Karpas-422 (cell line): ENCODE results near the gene SENP5. TPM values are rescaled to one million over a fixed set of nuclear protein-coding genes. Genes with fewer than 3 reads are reported as not detected.
"Not testable (repeated sequence)": the region's sequence is repeated elsewhere in the genome, so short reads cannot be mapped to it uniquely, and the experiment has no call there.

Experiments used
- DNase-seq: peaks from one replicate; pipeline ENCODE4 v3.0.0-alpha.2; 2015
- H2AFZ ChIP-seq: fragments of 200-600 bp; sonication (generic); 2 replicates; pipeline ENCODE4 v1.6.1; 2014; ENCODE audit warnings: antibody characterized with exemption, low read length, mixed read lengths
- H3K27ac ChIP-seq: fragments of 200-600 bp; sonication (generic); 2 replicates; pipeline ENCODE4 v1.5.1; 2014; ENCODE audit warnings: mild to moderate bottlenecking, low read length, moderate library complexity
- H3K27me3 ChIP-seq: fragments of 200-600 bp; sonication (generic); 2 replicates; pipeline ENCODE4 v1.6.1; 2014; ENCODE audit warnings: low read length, mixed read lengths
- H3K36me3 ChIP-seq: fragments of 200-600 bp; sonication (generic); 2 replicates; pipeline ENCODE4 v1.6.1; 2014; ENCODE audit warnings: low read length, mixed read lengths; ENCODE audit not compliant: insufficient read depth
- H3K4me1 ChIP-seq: fragments of 200-600 bp; sonication (generic); 2 replicates; pipeline ENCODE4 v1.6.1; 2014; ENCODE audit warnings: mild to moderate bottlenecking, low read length, mixed read lengths
- H3K4me2 ChIP-seq: fragments of 200-600 bp; sonication (generic); 2 replicates; pipeline ENCODE4 v1.6.1; 2014; ENCODE audit warnings: low read length, low read depth, mild to moderate bottlenecking; ENCODE audit not compliant: poor library complexity, severe bottlenecking
- H3K4me3 ChIP-seq: fragments of 200-600 bp; sonication (generic); 2 replicates; pipeline ENCODE4 v1.5.1; 2014; ENCODE audit warnings: mild to moderate bottlenecking, antibody characterized with exemption, low read length, mixed read lengths
- H3K79me2 ChIP-seq: fragments of 200-600 bp; sonication (generic); 2 replicates; pipeline ENCODE4 v1.6.1; 2014; ENCODE audit warnings: mild to moderate bottlenecking, low read length, mixed read lengths
- H3K9ac ChIP-seq: fragments of 200-600 bp; sonication (generic); 2 replicates; pipeline ENCODE4 v1.6.0; 2014; ENCODE audit warnings: low read length
- H3K9me2 ChIP-seq: fragments of 200-600 bp; sonication (generic), shearing (Covaris generic); replicated peaks from 2 replicates; pipeline ENCODE4 v1.6.0; 2014; ENCODE audit warnings: mild to moderate bottlenecking, low read length, moderate library complexity; ENCODE audit not compliant: insufficient read depth
- H3K9me3 ChIP-seq: fragments of 300-700, 200-600 bp; sonication (generic); 2 replicates; pipeline ENCODE4 v1.6.1; 2014; ENCODE audit warnings: low read length, mixed read lengths
- H4K20me1 ChIP-seq: fragments of 200-600 bp; sonication (generic); 2 replicates; pipeline ENCODE4 v1.6.1; 2014; ENCODE audit warnings: mild to moderate bottlenecking, antibody characterized with exemption, low read length, low read depth; ENCODE audit not compliant: insufficient read depth
- total RNA-seq: library from RNA; depleted of rRNA; stranded (reverse); fragments of >200 nt; shearing (Covaris generic); gene quantifications from 2 replicates; pipeline ENCODE4 v1.2.3, GENCODE V29; 2014; ENCODE audit warnings: low replicate concordance

Gene SENP5
- total RNA-seq, 1 experiment from 2014 or later = 73.3 TPM

- no peaks in the 10 kb centered on the region for H3K9me3 ChIP-seq
- peaks cover 55% of the 10 kb centered on the region for H3K36me3 ChIP-seq
- H3K79me2 ChIP-seq = peaks cover 66% of the 10 kb centered on the region
- no peaks in the 10 kb centered on the region for H3K9me2 ChIP-seq
- H4K20me1 ChIP-seq = peaks cover 5% of the 10 kb centered on the region
- no peak overlapping the region for H2AFZ ChIP-seq
- no peak for DNase-seq
- H3K4me2 ChIP-seq = no peak overlapping the region
- H3K9ac ChIP-seq = no peak overlapping the region
- no peak overlapping the region for H3K27ac ChIP-seq
- H3K4me1 ChIP-seq = peaks cover 26% of the 10 kb centered on the region
- no peaks in the 10 kb centered on the region for H3K27me3 ChIP-seq
- H3K4me3 ChIP-seq = no peak overlapping the region
Measured at GRCh38 chr3:196938124-196938523, 70.4 kb downstream of the SENP5 start.

- Histone ChIP-seq H2AFZ (no peak overlapping the region), H3K79me2 (peaks cover 70% of the 10 kb centered on the region), H3K9me3 (no peaks in the 10 kb centered on the region), H4K20me1 (peaks cover 9% of the 10 kb centered on the region), H3K4me1 (peaks cover 29% of the 10 kb centered on the region), H3K4me3 (no peak overlapping the region), H3K27me3 (no peaks in the 10 kb centered on the region), H3K4me2 (no peak overlapping the region), H3K9me2 (no peaks in the 10 kb centered on the region), H3K27ac (no peak overlapping the region), H3K9ac (no peak overlapping the region), H3K36me3 (peaks cover 55% of the 10 kb centered on the region)
- DNase-seq = no peak
Measured at GRCh38 chr3:196938576-196938975, 70.9 kb downstream of the SENP5 start.

GRCh38 chr3:196941729-196942225, 74.1 kb downstream of the SENP5 start:
- H2AFZ ChIP-seq = peak overlapping the region; percentile 57; the same call in 1 of the 2 replicates
- H3K79me2 ChIP-seq = peaks cover 67% of the 10 kb centered on the region
- peak overlapping the region; percentile 84 for H3K4me2 ChIP-seq
- peaks cover 25% of the 10 kb centered on the region for H3K36me3 ChIP-seq
- H3K27me3 ChIP-seq = no peaks in the 10 kb centered on the region
- peak overlapping the region; percentile 91 for H3K9ac ChIP-seq
- peaks cover 33% of the 10 kb centered on the region for H3K4me1 ChIP-seq
- no peaks in the 10 kb centered on the region for H3K9me2 ChIP-seq
- no peaks in the 10 kb centered on the region for H3K9me3 ChIP-seq
- H3K27ac ChIP-seq = peak overlapping the region; percentile 87
- peaks cover 15% of the 10 kb centered on the region for H4K20me1 ChIP-seq
- peak overlapping the region; percentile 94 for H3K4me3 ChIP-seq
- peak; percentile 86 for DNase-seq

GRCh38 chr3:196942226-196942914, 74.7 kb downstream of the SENP5 start, which contains the start of gene NCBP2:
Gene NCBP2, minus strand, starts transcription at chr3:196942528. Its CDS starts 25 bp downstream, at chr3:196942503.
- Histone ChIP-seq H3K4me3 (peak within 1 kb of the TSS; percentile 94), H3K27ac (peak within 1 kb of the TSS; percentile 87), H3K4me2 (peak within 1 kb of the TSS; percentile 96), H3K9me3 (no peaks in the 10 kb centered on the region), H3K36me3 (peaks cover 20% of the 10 kb centered on the region), H3K27me3 (no peaks in the 10 kb centered on the region), H3K9me2 (no peaks in the 10 kb centered on the region), H2AFZ (peak within 1 kb of the TSS; percentile 57; the same call in 1 of the 2 replicates), H3K79me2 (peaks cover 61% of the 10 kb centered on the region), H4K20me1 (peaks cover 17% of the 10 kb centered on the region), H3K9ac (peak within 1 kb of the TSS; percentile 91), H3K4me1 (peaks cover 33% of the 10 kb centered on the region)
- DNase-seq = peak; percentile 100

DNA sequence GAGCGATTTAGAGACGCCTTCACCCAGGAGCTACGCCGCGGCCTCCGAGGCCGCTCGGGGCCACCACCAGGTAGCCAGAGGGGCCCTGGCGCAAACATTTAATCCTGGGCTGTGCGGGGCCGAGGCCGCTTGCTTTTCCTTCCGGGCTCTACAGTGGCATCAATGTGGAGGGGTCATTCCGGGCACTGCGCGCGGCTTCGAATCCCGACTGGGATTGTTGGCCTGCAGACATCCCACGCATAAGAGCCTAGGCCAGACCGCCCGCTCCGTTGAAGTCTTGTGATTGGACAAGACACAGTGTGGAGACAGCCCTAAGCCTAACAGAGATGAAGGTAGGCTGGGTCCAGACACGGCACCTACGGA, 75.2 kb downstream of the SENP5 start:
- peak; percentile 71 for DNase-seq
- H3K27ac ChIP-seq = peak overlapping the region; percentile 43; the same call in 1 of the 2 replicates
- no peaks in the 10 kb centered on the region for H3K9me2 ChIP-seq
- H3K79me2 ChIP-seq = peaks cover 56% of the 10 kb centered on the region
- peak overlapping the region; percentile 94 for H3K4me3 ChIP-seq
- H3K4me1 ChIP-seq = peaks cover 33% of the 10 kb centered on the region
- peaks cover 14% of the 10 kb centered on the region; the same call in 1 of the 2 replicates for H3K36me3 ChIP-seq
- peak overlapping the region; percentile 96 for H3K4me2 ChIP-seq
- no peaks in the 10 kb centered on the region for H3K9me3 ChIP-seq
- peaks cover 17% of the 10 kb centered on the region for H4K20me1 ChIP-seq
- peak overlapping the region; percentile 91 for H3K9ac ChIP-seq
- H2AFZ ChIP-seq = peak overlapping the region; percentile 24; the same call in 1 of the 2 replicates
- no peaks in the 10 kb centered on the region for H3K27me3 ChIP-seq

DNA sequence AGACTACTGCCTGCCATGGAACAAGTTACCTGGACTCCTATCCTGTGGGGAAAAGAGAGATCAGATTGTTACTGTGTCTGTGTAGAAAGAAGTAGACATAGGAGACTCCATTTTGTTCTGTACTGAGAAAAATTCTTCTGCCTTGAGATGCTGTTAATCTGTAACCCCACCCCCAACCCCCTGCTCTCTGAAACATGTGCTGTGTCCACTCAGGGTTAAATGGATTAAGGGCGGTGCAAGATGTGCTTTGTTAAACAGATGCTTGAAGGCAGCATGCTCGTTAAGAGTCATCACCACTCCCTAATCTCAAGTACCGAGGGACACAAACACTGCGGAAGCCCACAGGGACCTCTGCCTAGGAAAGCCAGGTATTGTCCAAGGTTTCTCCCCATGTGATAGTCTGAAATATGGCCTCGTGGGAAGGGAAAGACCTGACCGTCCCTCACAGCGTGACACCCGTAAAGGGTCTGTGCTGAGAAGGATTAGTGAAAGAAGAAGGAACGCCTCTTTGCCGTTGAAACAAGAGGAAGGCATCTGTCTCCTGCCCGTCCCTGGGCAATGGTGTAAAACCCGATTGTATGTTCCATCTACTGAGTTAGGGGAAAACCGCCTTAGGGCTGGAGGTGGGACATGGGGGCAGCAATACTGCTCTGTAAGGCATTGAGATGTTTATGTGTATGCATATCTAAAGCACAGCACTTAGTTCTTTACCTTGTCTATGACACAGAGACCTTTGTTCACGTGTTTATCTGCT, 76.5 kb downstream of the SENP5 start:
- H3K9me3 ChIP-seq, H2AFZ ChIP-seq, H3K27ac ChIP-seq, H3K36me3 ChIP-seq, H3K27me3 ChIP-seq, H3K9me2 ChIP-seq, DNase-seq: not testable (repeated sequence)
- Histone ChIP-seq H3K4me3 (peak overlapping the region; percentile 94), H3K4me1 (peaks cover 29% of the 10 kb centered on the region), H3K79me2 (peaks cover 43% of the 10 kb centered on the region), H3K4me2 (peak overlapping the region; percentile 96), H3K9ac (peak overlapping the region; percentile 91; the same call in 1 of the 2 replicates), H4K20me1 (peaks cover 17% of the 10 kb centered on the region)

- no peak overlapping the region for H2AFZ ChIP-seq
- H3K4me1 ChIP-seq = peaks cover 8% of the 10 kb centered on the region
- DNase-seq = peak; percentile 72
- H4K20me1 ChIP-seq = peaks cover 14% of the 10 kb centered on the region
- H3K4me3 ChIP-seq = no peak overlapping the region
- no peak overlapping the region for H3K9ac ChIP-seq
- no peaks in the 10 kb centered on the region for H3K9me3 ChIP-seq
- no peak overlapping the region for H3K27ac ChIP-seq
- no peaks in the 10 kb centered on the region for H3K9me2 ChIP-seq
- H3K27me3 ChIP-seq = no peaks in the 10 kb centered on the region
- H3K36me3 ChIP-seq = no peaks in the 10 kb centered on the region
- peaks cover 14% of the 10 kb centered on the region for H3K79me2 ChIP-seq
- no peak overlapping the region for H3K4me2 ChIP-seq
Measured at GRCh38 chr3:196947136-196947859, 79.6 kb downstream of the SENP5 start.
